Measurements from ENCODE around the gene JSRP1.

DNA sequence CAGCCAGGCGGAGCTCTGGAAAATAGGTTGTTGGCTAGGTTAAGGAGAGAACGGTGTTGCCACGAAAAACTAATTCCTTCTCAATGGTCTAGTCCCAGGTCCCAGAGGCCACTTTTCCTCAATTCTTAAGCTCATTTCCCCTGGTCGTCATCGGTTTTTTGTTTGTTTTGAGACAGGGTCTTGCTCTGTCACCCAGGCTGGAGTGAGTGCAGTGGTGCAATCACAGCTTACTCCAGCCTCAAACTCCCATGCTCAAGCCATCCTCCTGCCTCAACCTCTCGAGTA, 18.4 kb downstream of the JSRP1 start:
- no peak for TF ChIP-seq POLR2A (IDR thresholded peaks at IDR 0.05)
- TF ChIP-seq, protein P1, sequence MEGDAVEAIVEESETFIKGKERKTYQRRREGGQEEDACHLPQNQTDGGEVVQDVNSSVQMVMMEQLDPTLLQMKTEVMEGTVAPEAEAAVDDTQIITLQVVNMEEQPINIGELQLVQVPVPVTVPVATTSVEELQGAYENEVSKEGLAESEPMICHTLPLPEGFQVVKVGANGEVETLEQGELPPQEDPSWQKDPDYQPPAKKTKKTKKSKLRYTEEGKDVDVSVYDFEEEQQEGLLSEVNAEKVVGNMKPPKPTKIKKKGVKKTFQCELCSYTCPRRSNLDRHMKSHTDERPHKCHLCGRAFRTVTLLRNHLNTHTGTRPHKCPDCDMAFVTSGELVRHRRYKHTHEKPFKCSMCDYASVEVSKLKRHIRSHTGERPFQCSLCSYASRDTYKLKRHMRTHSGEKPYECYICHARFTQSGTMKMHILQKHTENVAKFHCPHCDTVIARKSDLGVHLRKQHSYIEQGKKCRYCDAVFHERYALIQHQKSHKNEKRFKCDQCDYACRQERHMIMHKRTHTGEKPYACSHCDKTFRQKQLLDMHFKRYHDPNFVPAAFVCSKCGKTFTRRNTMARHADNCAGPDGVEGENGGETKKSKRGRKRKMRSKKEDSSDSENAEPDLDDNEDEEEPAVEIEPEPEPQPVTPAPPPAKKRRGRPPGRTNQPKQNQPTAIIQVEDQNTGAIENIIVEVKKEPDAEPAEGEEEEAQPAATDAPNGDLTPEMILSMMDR (IDR thresholded peaks at IDR 0.05), result no peak
